Gastrocnemius medialis (tissue), 4 donors: ENCODE measurements around the gene P4HA1.

Experiments
- CTCF ChIP-seq, 5 experiments: fragments of 450-650 bp in 3 of 5; fragments of 200-600 bp in 2 of 5; sonication (generic) in 2 of 5; IDR thresholded peaks in 4 of 5; conservative IDR thresholded peaks in 1 of 5; 1 replicate in 4 of 5; 2 replicates in 1 of 5; pipeline ENCODE4 v1.5.1; 2016 to 2019; ENCODE audit warnings: antibody characterized with exemption in 5 of 5, mild to moderate bottlenecking in 3 of 5, moderate library complexity in 3 of 5
- POLR2A ChIP-seq, 2 donors: fragments of 450-650 bp; IDR thresholded peaks; one replicate each; pipeline ENCODE4 v1.6.1; 2017; ENCODE audit warnings: antibody characterized with exemption in 2 of 2, mild to moderate bottlenecking in 2 of 2, moderate library complexity in 2 of 2

GRCh38 chr10:73131301-73131700 is 34.6 kb upstream of the P4HA1 start:
- TF ChIP-seq POLR2A (IDR thresholded peaks at IDR 0.05) (no peak), CTCF (IDR thresholded peaks at IDR 0.05 in 4 of 5, conservative IDR thresholded peaks at IDR 0.05 in 1 of 5) (no peak)
